ENCODE results near the gene AK8.

Gene AK8

GRCh38 chr9:132857616-132858342 is 20.3 kb downstream of the AK8 start:
- DNase-seq: no peak

GRCh38 chr9:132857031-132857430 is 21.1 kb downstream of the AK8 start:
- no peak for DNase-seq

- no peak for DNase-seq
Observed at GRCh38 chr9:132855904-132856303, 22.2 kb downstream of the AK8 start.

- DNase-seq: no peak
Observed at GRCh38 chr9:132854832-132855231, 23.3 kb downstream of the AK8 start.

- no peak for DNase-seq
Observed at GRCh38 chr9:132853482-132853881, 24.6 kb downstream of the AK8 start.

- no peak for DNase-seq
Observed at GRCh38 chr9:132849185-132849706, 28.8 kb downstream of the AK8 start.

- DNase-seq: no peak
Observed at GRCh38 chr9:132846918-132847515, 31.1 kb downstream of the AK8 start.

- no peak for DNase-seq
Observed at GRCh38 chr9:132846109-132846917, 31.8 kb downstream of the AK8 start.

GRCh38 chr9:132842124-132843044 is 35.7 kb downstream of the AK8 start:
- DNase-seq: no peak

GRCh38 chr9:132840980-132841379 is 37.1 kb downstream of the AK8 start:
- DNase-seq: no peak

- no peak for DNase-seq
Observed at GRCh38 chr9:132838291-132838690, 39.8 kb downstream of the AK8 start.

GRCh38 chr9:132837501-132838286 is 40.4 kb downstream of the AK8 start:
- DNase-seq: no peak

GRCh38 chr9:132834343-132834742 is 43.7 kb downstream of the AK8 start:
- DNase-seq: no peak

- no peak for DNase-seq
Observed at GRCh38 chr9:132833550-132834121, 44.4 kb downstream of the AK8 start.

- no peak for DNase-seq
Observed at GRCh38 chr9:132832171-132832881, 45.8 kb downstream of the AK8 start.

GRCh38 chr9:132828201-132828770 is 49.8 kb downstream of the AK8 start:
- DNase-seq: no peak

GRCh38 chr9:132827366-132827765 is 50.7 kb downstream of the AK8 start:
- no peak for DNase-seq

- no peak for DNase-seq
Observed at GRCh38 chr9:132826621-132827365, 51.3 kb downstream of the AK8 start.

- DNase-seq: no peak
Observed at GRCh38 chr9:132826131-132826530, 52.0 kb downstream of the AK8 start.

GRCh38 chr9:132825430-132825829 is 52.7 kb downstream of the AK8 start:
- DNase-seq: no peak
